Cardiac septum (tissue), 1 donor: Measurements from ENCODE around the gene ARHGAP29. TPM values are rescaled to one million over a fixed set of nuclear protein-coding genes. Genes with fewer than 3 reads are reported as not detected.

Experiments used
- DNase-seq: peaks from one replicate; pipeline ENCODE4 v3.0.0-alpha.2; 2020; ENCODE audit warnings: low spot score
- intact Hi-C: fragments of 100-400 bp; cut with DNase I; formaldehyde crosslinking; loops from one replicate; pipeline ENCODE4 v1.14.0; 2022
- total RNA-seq: library from RNA; stranded (reverse); fragmentation: NEBNext Ultra II Directional; extraction: Animal tissue kit (Norgen Biotek cat#: 25700); gene quantifications from one replicate; pipeline ENCODE4 v1.2.1, GENCODE V29; 2021
- donor health status: DM: no; HTN: no; CAD: no.

Gene ARHGAP29
- total RNA-seq, 1 donor from 2014 or later: 25.5 TPM

- intact Hi-C loops: loop anchor here (2.0 to 5.0 kb wide), 5 partner anchors 54 to 189 kb away; partner anchors contain the start of gene ABCD3
Measured at GRCh38 chr1:94236630-94237290, 624 bp downstream of the ARHGAP29 start.

GRCh38 chr1:94236013-94236491 lies 1.3 kb downstream of the ARHGAP29 start:
- DNase-seq: no peak
- intact Hi-C loops: loop anchor here (2.0 to 5.0 kb wide), 5 partner anchors 54 to 189 kb away; partner anchors contain the start of gene ABCD3

More at GRCh38 chr1:94236630-94237290, 624 bp downstream of the ARHGAP29 start:
- peak; percentile 74 for DNase-seq

- DNase-seq: no peak
- intact Hi-C loops: loop anchor here (2.0 to 5.0 kb wide), 5 partner anchors 53 to 188 kb away; partner anchors contain the start of gene ABCD3
Measured at GRCh38 chr1:94235189-94236012, 2.0 kb downstream of the ARHGAP29 start.

GRCh38 chr1:94234615-94235014 lies 2.8 kb downstream of the ARHGAP29 start:
- DNase-seq: no peak
- intact Hi-C loops: loop anchor here (5.0 kb wide), 3 partner anchors 52 to 187 kb away; partner anchors contain the start of gene ABCD3

GRCh38 chr1:94231746-94232145 lies 5.6 kb downstream of the ARHGAP29 start:
- intact Hi-C loops: no loop called here

GRCh38 chr1:94230920-94231319 lies 6.5 kb downstream of the ARHGAP29 start:
- no peak for DNase-seq
- intact Hi-C loops: no loop called here

More at GRCh38 chr1:94231746-94232145, 5.6 kb downstream of the ARHGAP29 start:
- no peak for DNase-seq

- DNase-seq: no peak
- intact Hi-C loops: no loop called here
Measured at GRCh38 chr1:94228640-94229375, 8.6 kb downstream of the ARHGAP29 start.

GRCh38 chr1:94227624-94228023 lies 9.8 kb downstream of the ARHGAP29 start:
- no peak for DNase-seq

GRCh38 chr1:94225845-94226244 lies 11.5 kb downstream of the ARHGAP29 start:
- intact Hi-C loops: no loop called here
- no peak for DNase-seq

More at GRCh38 chr1:94227624-94228023, 9.8 kb downstream of the ARHGAP29 start:
- intact Hi-C loops: no loop called here

- intact Hi-C loops: no loop called here
- DNase-seq: no peak
Measured at GRCh38 chr1:94218332-94218731, 19.1 kb downstream of the ARHGAP29 start.

GRCh38 chr1:94215955-94216354 lies 21.4 kb downstream of the ARHGAP29 start:
- DNase-seq: no peak
- intact Hi-C loops: no loop called here

- intact Hi-C loops: no loop called here
Measured at GRCh38 chr1:94209982-94210381, 27.4 kb downstream of the ARHGAP29 start.

GRCh38 chr1:94209425-94209824 lies 28.0 kb downstream of the ARHGAP29 start:
- DNase-seq: no peak
- intact Hi-C loops: no loop called here

More at GRCh38 chr1:94209982-94210381, 27.4 kb downstream of the ARHGAP29 start:
- no peak for DNase-seq

GRCh38 chr1:94207695-94208094 lies 29.7 kb downstream of the ARHGAP29 start:
- no peak for DNase-seq
- intact Hi-C loops: no loop called here

GRCh38 chr1:94205639-94206038 lies 31.7 kb downstream of the ARHGAP29 start:
- intact Hi-C loops: no loop called here
- no peak for DNase-seq

GRCh38 chr1:94202241-94202640 lies 35.1 kb downstream of the ARHGAP29 start:
- DNase-seq: no peak
- intact Hi-C loops: no loop called here

- intact Hi-C loops: no loop called here
- no peak for DNase-seq
Measured at GRCh38 chr1:94199398-94199797, 38.0 kb downstream of the ARHGAP29 start.

GRCh38 chr1:94194079-94194865 lies 43.1 kb downstream of the ARHGAP29 start:
- no peak for DNase-seq
- intact Hi-C loops: loop anchor here (5.0 kb wide), 1 partner anchor 132 kb away; no protein-coding TSS in a partner anchor

- intact Hi-C loops: loop anchor here (5.0 kb wide), 1 partner anchor 131 kb away; no protein-coding TSS in a partner anchor
- DNase-seq: no peak
Measured at GRCh38 chr1:94193128-94193527, 44.3 kb downstream of the ARHGAP29 start.
